Kidney (tissue), 14 donors: Measurements from ENCODE around the gene PFDN1. TPM values are rescaled to one million over a fixed set of nuclear protein-coding genes. Genes with fewer than 3 reads are reported as not detected.

Experiments used
- DNase-seq, 5 donors: peaks; one replicate each; pipeline ENCODE4 v3.0.0-alpha.2; 2013 to 2020
- FAIRE-seq: peaks from 2 replicates; lab custom pipeline; 2012; peaks lifted over from hg19 to GRCh38; lab: Jason Lieb, UNC
- H3K27ac ChIP-seq, 2 donors: one replicate each; pipeline ENCODE4 v1.7.0; 2013; ENCODE audit warnings: low read depth in 2 of 2, low read length in 2 of 2, inconsistent platforms in 1 of 2
- H3K27me3 ChIP-seq: one replicate; pipeline ENCODE4 v1.7.1; 2013; ENCODE audit warnings: low read length, inconsistent platforms; ENCODE audit not compliant: control insufficient read depth, insufficient read depth
- H3K36me3 ChIP-seq, 3 donors: one replicate each; pipeline versions ENCODE4 v1.7.0 to v1.7.1; 2013; ENCODE audit warnings: low read length in 3 of 3, control low read depth in 1 of 3, inconsistent platforms in 1 of 3; ENCODE audit not compliant: insufficient read depth in 3 of 3, control insufficient read depth in 2 of 3
- H3K4me1 ChIP-seq, 3 donors: one replicate each; pipeline versions ENCODE4 v1.7.0 to v1.7.1; 2013; ENCODE audit warnings: low read length in 3 of 3, inconsistent platforms in 1 of 3, low read depth in 1 of 3; ENCODE audit not compliant: control insufficient read depth in 2 of 3, insufficient read depth in 2 of 3
- H3K4me3 ChIP-seq, 3 donors: one replicate each; pipeline versions ENCODE4 v1.7.0 to v1.8.1; 2013; ENCODE audit warnings: low read length in 3 of 3, control low read depth in 1 of 3, inconsistent platforms in 1 of 3
- H3K9ac ChIP-seq, 3 donors: one replicate each; pipeline versions ENCODE4 v1.7.0 to v1.7.1; 2013; ENCODE audit warnings: low read length in 3 of 3, control low read depth in 1 of 3, inconsistent platforms in 1 of 3
- H3K9me3 ChIP-seq, 3 donors: one replicate each; pipeline versions ENCODE4 v1.7.0 to v1.7.1; 2013; ENCODE audit warnings: low read length in 3 of 3, control low read depth in 1 of 3, inconsistent platforms in 1 of 3; ENCODE audit not compliant: control insufficient read depth in 2 of 3, insufficient read depth in 1 of 3
- intact Hi-C: fragments of 100-400 bp; cut with DNase I; formaldehyde crosslinking; loops from one replicate; pipeline ENCODE4 v1.11.1; 2022
- polyA plus RNA-seq: library from polyadenylated mRNA; stranded (reverse); fragments of 350-450 nt; fragmentation: Illumina TruSeq; extraction: RNeasy Lipid Tissue Mini Kit (QIAGEN cat#74804); gene quantifications from one replicate; pipeline ENCODE4 v1.2.3, GENCODE V29; 2014; ENCODE audit warnings: low read depth, low replicate concordance; ENCODE audit not compliant: insufficient read depth
- total RNA-seq: library from RNA; stranded (reverse); fragmentation: NEBNext Ultra II Directional; extraction: Animal tissue kit (Norgen Biotek cat#: 25700); gene quantifications from one replicate; pipeline ENCODE4 v1.2.1, GENCODE V29; 2021
- TF ChIP-seq, protein P1 (sequence below): IDR thresholded peaks from 3 replicates; pipeline ENCODE4 v1.5.1; 2012; ENCODE audit warnings: mild to moderate bottlenecking, moderate library complexity, borderline replicate concordance; ENCODE audit not compliant: insufficient read depth; ENCODE audit errors: extremely low read depth
- donor health status: control.
- donor health status: control.
- donor health status: control.
- donor health status: control.
- donor health status: control.
- donor health status: DM: yes; HTN: yes; CAD: no.
- donor health status: Normal renal cell carcinoma (clear cell type).

PFDN1 gene
- total and polyA plus RNA-seq, 2 donors from 2014 or later: 48.9 to 85.8 TPM

DNA sequence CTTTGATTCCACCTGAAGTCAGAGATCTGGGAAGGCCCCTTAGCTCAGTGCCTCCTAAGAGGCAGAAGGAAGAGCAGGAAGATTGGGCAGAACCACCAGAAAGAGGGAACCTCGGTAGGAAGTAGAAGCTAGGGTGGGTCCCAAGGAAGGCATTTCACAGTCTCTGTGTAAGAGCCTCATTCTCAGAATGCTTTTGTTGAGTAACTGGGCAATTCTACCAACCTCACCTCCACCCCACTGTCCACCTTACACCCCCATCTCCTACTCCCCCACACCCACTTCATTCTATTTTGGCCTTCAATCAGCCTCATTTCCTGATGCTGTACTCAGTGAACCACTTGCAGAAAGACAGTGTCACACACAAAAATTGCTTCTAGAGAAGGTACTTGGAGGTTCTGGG is 40.0 kb upstream of the PFDN1 start:
- Histone ChIP-seq H3K4me3 (peak overlapping the region in 1 of 3 donors; percentile 3), H3K9me3 (no peaks in the 10 kb centered on the region), H3K9ac (no peak overlapping the region), H3K27me3 (no peaks in the 10 kb centered on the region), H3K4me1 (peaks cover 5 to 20% (median 6%) of the 10 kb centered on the region in 3 donors), H3K27ac (no peak overlapping the region), H3K36me3 (peaks cover 2 to 5% (median 3%) of the 10 kb centered on the region in 3 donors)
- intact Hi-C loops: no loop called here
- TF ChIP-seq, protein P1, sequence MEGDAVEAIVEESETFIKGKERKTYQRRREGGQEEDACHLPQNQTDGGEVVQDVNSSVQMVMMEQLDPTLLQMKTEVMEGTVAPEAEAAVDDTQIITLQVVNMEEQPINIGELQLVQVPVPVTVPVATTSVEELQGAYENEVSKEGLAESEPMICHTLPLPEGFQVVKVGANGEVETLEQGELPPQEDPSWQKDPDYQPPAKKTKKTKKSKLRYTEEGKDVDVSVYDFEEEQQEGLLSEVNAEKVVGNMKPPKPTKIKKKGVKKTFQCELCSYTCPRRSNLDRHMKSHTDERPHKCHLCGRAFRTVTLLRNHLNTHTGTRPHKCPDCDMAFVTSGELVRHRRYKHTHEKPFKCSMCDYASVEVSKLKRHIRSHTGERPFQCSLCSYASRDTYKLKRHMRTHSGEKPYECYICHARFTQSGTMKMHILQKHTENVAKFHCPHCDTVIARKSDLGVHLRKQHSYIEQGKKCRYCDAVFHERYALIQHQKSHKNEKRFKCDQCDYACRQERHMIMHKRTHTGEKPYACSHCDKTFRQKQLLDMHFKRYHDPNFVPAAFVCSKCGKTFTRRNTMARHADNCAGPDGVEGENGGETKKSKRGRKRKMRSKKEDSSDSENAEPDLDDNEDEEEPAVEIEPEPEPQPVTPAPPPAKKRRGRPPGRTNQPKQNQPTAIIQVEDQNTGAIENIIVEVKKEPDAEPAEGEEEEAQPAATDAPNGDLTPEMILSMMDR: no peak
- no peak for FAIRE-seq
- DNase-seq: no peak

DNA sequence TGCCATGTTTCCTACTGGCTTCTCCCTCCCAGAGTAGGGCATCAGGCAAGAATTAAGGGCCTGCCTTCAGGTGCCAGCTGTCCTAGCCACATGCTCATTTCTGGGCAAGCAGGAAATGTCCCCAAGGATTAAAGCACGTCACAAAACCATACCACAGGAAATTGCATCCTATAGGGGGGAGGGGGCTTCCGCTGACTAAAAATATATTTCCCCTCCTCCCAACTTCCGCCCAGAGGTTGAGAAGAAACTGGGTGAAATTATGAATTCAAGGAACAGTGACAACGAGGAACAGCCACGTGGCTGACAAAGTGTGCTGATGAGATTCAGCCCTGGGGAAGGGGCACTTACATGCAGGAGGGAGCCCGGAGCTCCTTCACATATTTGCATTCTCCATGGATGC is 39.4 kb upstream of the PFDN1 start:
- Histone ChIP-seq H3K27ac (no peak overlapping the region), H3K4me3 (peak overlapping the region in 2 of 3 donors; percentile 3 to 8), H3K27me3 (no peaks in the 10 kb centered on the region), H3K9ac (no peak overlapping the region), H3K4me1 (peaks cover 5 to 19% (median 6%) of the 10 kb centered on the region in 3 donors), H3K36me3 (peaks cover 2 to 5% (median 3%) of the 10 kb centered on the region in 3 donors), H3K9me3 (no peaks in the 10 kb centered on the region)
- intact Hi-C loops: no loop called here
- TF ChIP-seq, protein P1: no peak
- FAIRE-seq (no peak), DNase-seq (peak in 1 of 5 donors; percentile 51)

DNA sequence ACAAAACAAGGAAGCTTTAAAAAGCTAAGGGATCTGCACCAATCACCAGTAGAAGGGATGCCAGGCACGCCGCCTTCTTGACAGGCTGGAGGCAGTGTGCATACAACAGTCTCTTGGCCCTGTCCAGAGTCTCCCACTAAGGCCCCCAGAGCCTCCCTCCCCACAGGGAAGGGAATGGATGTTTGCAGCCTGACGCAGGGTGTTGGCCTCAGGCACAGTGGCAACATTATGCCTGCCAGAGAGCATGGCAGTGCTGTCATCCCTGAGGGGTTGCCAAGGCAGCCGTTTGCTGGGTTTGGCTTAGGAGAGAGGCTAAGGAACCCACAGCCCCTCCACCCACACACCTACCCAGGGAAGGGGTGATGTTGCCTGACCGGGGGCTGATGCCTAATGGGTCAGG is 38.7 kb upstream of the PFDN1 start:
- TF ChIP-seq, protein P1: no peak
- Histone ChIP-seq H3K9ac (no peak overlapping the region), H3K27me3 (no peaks in the 10 kb centered on the region), H3K4me1 (peaks cover 0 to 12% (median 6%) of the 10 kb centered on the region in 3 donors), H3K9me3 (no peaks in the 10 kb centered on the region), H3K36me3 (peaks cover 2 to 5% (median 3%) of the 10 kb centered on the region in 3 donors), H3K4me3 (no peak overlapping the region), H3K27ac (no peak overlapping the region)
- FAIRE-seq (no peak), DNase-seq (no peak)
- intact Hi-C loops: no loop called here
